Measurements from ENCODE around the gene ADAMTS17.

The ADAMTS17 gene

DNA sequence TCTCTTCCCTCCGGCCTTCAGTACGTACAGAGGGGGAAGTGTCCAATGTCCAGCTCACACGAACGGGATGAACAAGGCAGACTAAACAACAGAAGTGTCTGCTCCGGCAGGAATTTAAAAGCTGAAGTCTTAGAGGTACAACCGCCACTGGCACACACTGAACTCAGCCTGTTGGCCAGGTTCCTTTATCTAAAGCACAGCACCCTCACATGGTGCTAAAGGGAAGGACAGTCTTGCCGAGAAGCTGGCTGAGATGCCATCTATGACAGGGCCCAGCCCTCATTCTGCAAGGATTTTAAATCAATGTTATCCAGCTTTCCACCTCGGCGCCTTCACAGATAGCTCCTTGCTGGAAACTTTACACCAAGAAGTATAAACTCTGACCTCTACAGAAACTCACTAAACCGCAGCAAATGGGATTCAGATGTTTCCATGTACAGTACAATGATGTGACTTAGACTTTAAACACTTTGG lies 2.8 kb downstream of the ADAMTS17 start:
- H3K4me1 ChIP-seq (ENCODE audit: insufficient read depth, low read length), result peaks cover 17% of the 10 kb centered on the region
- H3K27me3 ChIP-seq (ENCODE audit: control insufficient read depth in 1 of 2, insufficient read depth in 2 of 2, low read length in 2 of 2), result peaks cover 0 to 11% of the 10 kb centered on the region in 2 donors
- no peak overlapping the region for H3K27ac ChIP-seq (ENCODE audit: low read depth, low read length)
- H3K4me3 ChIP-seq (ENCODE audit: low read depth in 1 of 2, low read length in 2 of 2), result peak overlapping the region in 1 of 2 donors; percentile 28
- H3K9ac ChIP-seq (ENCODE audit: low read length), result no peak overlapping the region
- no peaks in the 10 kb centered on the region for H3K36me3 ChIP-seq (ENCODE audit: insufficient read depth, low read length)
- H3K9me3 ChIP-seq (ENCODE audit: low read length), result no peaks in the 10 kb centered on the region

DNA sequence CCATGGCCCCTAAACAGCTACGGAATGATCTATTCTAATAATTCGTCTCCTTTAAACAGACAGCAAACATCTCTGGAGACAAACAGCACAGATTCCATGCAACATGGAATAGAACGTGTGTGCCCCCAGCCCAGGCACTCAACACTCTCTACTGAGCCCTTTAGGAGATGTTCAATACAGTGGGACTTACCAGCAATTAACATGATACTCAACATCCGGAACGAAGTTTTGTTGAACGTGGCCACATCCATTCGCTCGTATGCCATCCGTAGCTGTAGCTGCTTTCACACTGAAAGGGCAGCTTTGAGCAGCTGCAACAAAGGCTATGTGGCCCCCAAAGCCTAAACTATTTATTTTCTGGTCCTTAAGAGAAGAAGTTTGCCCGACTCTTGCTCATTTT lies 3.5 kb downstream of the ADAMTS17 start:
- Histone ChIP-seq H3K36me3 (ENCODE audit: insufficient read depth, low read length) (no peaks in the 10 kb centered on the region), H3K4me1 (ENCODE audit: insufficient read depth, low read length) (peaks cover 17% of the 10 kb centered on the region), H3K27ac (ENCODE audit: low read depth, low read length) (no peak overlapping the region), H3K27me3 (ENCODE audit: control insufficient read depth in 1 of 2, insufficient read depth in 2 of 2, low read length in 2 of 2) (peaks cover 0 to 11% of the 10 kb centered on the region in 2 donors), H3K4me3 (ENCODE audit: low read depth in 1 of 2, low read length in 2 of 2) (no peak overlapping the region), H3K9me3 (ENCODE audit: low read length) (no peaks in the 10 kb centered on the region), H3K9ac (ENCODE audit: low read length) (no peak overlapping the region)

DNA sequence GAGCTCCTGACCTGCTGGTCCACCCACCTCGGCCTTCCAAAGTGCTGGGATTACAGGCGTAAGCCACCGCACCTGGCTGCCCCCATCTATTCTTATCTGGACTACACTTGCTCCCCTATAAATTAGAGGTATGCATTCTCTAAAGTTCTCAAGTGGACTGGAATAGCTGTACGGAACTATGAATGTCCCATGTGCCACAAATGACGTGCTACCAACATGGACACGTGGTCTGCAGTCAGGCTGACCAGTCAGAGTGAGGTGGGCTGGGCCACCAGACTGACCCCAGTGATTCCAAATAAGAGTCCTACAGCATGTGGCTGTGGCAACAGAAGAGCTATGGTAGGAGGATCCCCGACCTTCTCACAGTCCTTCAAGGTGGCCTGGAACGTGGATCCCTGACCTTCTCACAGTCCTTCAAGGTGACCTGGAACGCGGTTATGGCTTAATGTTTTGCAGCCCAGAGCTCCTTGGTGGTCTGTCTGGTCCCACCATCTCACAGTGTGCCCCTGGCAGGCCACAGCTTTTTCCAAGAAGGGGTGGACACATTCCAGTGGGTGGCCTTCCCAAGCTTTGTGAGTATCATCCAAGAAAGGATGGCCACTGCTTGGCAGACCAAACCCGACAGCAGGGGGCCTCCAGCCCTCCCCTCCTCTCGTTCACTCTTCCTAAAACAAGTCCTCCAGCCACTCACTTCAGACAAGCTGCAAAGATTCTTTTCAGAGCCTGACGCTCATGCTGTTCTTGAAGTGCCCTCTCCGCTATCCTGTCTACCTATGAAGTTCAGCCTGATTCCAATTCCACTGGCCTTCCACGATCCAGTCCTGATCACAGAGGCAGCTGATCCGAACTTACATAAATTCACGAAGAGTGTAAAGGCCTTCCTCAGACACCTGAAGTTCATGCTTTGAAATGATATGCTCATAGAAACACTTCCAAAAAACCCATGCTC lies 4.4 kb downstream of the ADAMTS17 start:
- Histone ChIP-seq H3K9ac (ENCODE audit: low read length) (no peak overlapping the region), H3K4me1 (ENCODE audit: insufficient read depth, low read length) (peaks cover 15% of the 10 kb centered on the region), H3K4me3 (ENCODE audit: low read depth in 1 of 2, low read length in 2 of 2) (no peak overlapping the region), H3K36me3 (ENCODE audit: insufficient read depth, low read length) (no peaks in the 10 kb centered on the region), H3K27ac (ENCODE audit: low read depth, low read length) (no peak overlapping the region), H3K9me3 (ENCODE audit: low read length) (no peaks in the 10 kb centered on the region), H3K27me3 (ENCODE audit: control insufficient read depth in 1 of 2, insufficient read depth in 2 of 2, low read length in 2 of 2) (peaks cover 0 to 11% of the 10 kb centered on the region in 2 donors)

DNA sequence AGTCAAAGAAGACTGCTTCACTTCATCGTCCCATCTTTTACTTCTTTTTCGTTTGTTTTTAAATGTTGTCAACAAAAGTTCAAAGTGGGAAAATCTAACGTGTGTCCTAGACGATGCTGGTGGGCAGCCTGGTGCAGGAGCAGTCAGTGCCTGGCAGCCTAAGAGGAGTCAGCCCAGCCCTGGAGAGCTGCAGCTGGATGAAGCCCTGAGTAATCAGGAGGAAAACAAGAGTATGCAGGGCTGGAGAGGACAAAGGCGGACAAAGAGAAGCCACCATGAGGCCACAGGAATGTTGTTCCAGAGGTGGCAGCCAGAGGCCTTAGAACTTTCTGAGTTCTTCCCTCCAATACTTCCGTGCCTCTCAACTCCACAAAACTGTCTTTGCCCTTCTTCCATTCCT lies 5.7 kb downstream of the ADAMTS17 start:
- peaks cover 0 to 11% of the 10 kb centered on the region in 2 donors for H3K27me3 ChIP-seq (ENCODE audit: control insufficient read depth in 1 of 2, insufficient read depth in 2 of 2, low read length in 2 of 2)
- no peaks in the 10 kb centered on the region for H3K36me3 ChIP-seq (ENCODE audit: insufficient read depth, low read length)
- no peak overlapping the region for H3K27ac ChIP-seq (ENCODE audit: low read depth, low read length)
- H3K4me3 ChIP-seq (ENCODE audit: low read depth in 1 of 2, low read length in 2 of 2), result no peak overlapping the region
- peaks cover 12% of the 10 kb centered on the region for H3K4me1 ChIP-seq (ENCODE audit: insufficient read depth, low read length)
- H3K9me3 ChIP-seq (ENCODE audit: low read length), result no peaks in the 10 kb centered on the region
- H3K9ac ChIP-seq (ENCODE audit: low read length), result no peak overlapping the region

DNA sequence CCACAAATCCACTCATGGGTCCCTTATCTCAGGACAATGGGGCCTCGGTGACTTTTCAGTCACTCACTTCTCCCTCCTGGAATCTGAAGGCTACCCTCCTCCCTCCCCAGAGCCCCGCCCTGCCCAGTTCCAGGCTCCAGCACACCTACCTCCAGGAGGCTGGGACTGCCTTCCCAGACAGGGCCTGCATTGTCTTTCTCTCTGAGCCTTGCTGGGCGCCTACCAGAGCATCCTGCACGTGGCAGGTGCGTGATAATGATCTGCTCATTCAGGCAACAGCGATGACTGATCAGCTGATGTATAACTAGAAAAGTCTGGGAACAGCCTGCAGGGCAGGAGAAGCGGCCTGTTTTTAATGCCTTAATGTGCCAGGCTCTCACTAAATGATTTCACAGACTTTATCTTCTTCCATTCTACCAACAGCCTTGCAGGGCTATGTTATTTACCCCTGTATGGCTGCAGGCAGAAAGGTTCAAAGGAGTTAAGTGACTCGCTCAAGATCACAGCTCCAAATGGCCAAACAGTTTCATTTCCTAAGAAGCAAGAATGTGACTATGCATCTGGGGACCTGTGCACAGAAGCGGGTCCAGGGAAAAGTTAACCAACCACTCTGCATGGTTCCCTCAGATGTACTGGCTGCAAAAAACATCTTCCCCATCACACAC lies 6.3 kb downstream of the ADAMTS17 start:
- H3K36me3 ChIP-seq (ENCODE audit: insufficient read depth, low read length), result no peaks in the 10 kb centered on the region
- H3K4me3 ChIP-seq (ENCODE audit: low read depth in 1 of 2, low read length in 2 of 2), result no peak overlapping the region
- no peak overlapping the region for H3K27ac ChIP-seq (ENCODE audit: low read depth, low read length)
- H3K4me1 ChIP-seq (ENCODE audit: insufficient read depth, low read length), result peaks cover 9% of the 10 kb centered on the region
- no peaks in the 10 kb centered on the region for H3K9me3 ChIP-seq (ENCODE audit: low read length)
- peaks cover 0 to 8% of the 10 kb centered on the region in 2 donors for H3K27me3 ChIP-seq (ENCODE audit: control insufficient read depth in 1 of 2, insufficient read depth in 2 of 2, low read length in 2 of 2)
- no peak overlapping the region for H3K9ac ChIP-seq (ENCODE audit: low read length)

DNA sequence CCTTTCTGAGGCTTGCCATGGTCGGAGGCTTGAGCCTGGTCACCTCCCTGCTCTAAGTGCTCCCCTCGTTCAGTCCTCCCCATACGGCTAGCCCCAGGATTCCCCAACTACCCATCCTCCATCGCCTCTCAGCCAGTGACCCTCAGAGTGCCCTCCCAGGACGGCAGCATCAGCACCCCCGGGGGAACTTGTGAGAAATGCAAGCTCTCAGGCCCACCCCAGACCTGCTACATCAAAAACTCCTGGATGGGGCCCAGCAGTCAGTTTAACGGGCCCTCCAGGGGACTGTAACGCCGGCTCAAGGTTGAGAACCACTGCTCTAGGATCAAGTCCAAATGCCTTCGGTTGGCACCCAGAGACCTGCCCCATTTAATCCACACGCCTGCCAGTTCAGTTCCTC lies 6.9 kb downstream of the ADAMTS17 start:
- H3K36me3 ChIP-seq (ENCODE audit: insufficient read depth, low read length), result no peaks in the 10 kb centered on the region
- no peak overlapping the region for H3K4me3 ChIP-seq (ENCODE audit: low read depth in 1 of 2, low read length in 2 of 2)
- H3K4me1 ChIP-seq (ENCODE audit: insufficient read depth, low read length), result peaks cover 7% of the 10 kb centered on the region
- no peak overlapping the region for H3K27ac ChIP-seq (ENCODE audit: low read depth, low read length)
- peaks cover 0 to 2% of the 10 kb centered on the region in 2 donors for H3K27me3 ChIP-seq (ENCODE audit: control insufficient read depth in 1 of 2, insufficient read depth in 2 of 2, low read length in 2 of 2)
- H3K9me3 ChIP-seq (ENCODE audit: low read length), result no peaks in the 10 kb centered on the region
- no peak overlapping the region for H3K9ac ChIP-seq (ENCODE audit: low read length)

DNA sequence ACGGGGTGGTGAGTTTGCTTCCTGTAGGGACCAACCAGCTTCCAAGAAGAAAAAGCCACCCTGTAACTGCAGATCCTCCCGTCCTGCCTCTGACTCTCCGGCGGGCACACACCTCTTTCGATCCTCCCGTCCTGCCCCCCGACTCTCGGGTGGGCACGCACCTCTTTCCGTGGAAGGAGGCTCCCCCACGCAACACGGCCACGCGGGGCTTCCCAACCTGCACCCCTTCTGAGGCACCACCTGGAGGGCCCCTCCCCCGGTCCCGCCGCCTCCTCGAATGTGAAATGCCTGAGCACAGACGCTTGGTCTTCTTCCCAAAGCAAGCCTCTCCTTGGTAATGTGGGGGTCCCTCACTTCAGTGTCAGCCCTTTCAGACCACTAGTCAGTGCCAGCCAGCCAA lies 7.3 kb downstream of the ADAMTS17 start:
- Histone ChIP-seq H3K4me1 (ENCODE audit: insufficient read depth, low read length) (peaks cover 7% of the 10 kb centered on the region), H3K36me3 (ENCODE audit: insufficient read depth, low read length) (no peaks in the 10 kb centered on the region), H3K27me3 (ENCODE audit: control insufficient read depth in 1 of 2, insufficient read depth in 2 of 2, low read length in 2 of 2) (no peaks in the 10 kb centered on the region), H3K4me3 (ENCODE audit: low read depth in 1 of 2, low read length in 2 of 2) (no peak overlapping the region), H3K9ac (ENCODE audit: low read length) (no peak overlapping the region), H3K9me3 (ENCODE audit: low read length) (no peaks in the 10 kb centered on the region), H3K27ac (ENCODE audit: low read depth, low read length) (no peak overlapping the region)

DNA sequence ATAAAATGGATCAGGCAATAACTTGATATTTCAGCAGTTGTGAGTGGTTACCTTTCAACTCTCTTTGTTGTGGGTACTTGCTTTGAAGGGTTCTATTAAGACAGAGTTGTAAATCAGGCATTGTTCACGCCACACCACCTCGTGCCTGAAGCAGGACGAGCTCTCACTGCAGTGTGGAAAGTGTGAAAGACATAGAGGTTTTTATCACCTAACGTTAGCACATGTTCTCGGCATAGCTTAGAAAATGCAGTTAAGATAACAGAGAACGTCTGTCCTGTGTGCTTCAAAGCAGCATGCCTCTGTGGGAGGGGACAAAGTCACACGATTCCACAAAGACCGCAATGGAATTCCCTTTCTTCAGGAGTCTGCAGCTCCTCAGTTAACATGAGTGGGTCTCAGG lies 7.8 kb downstream of the ADAMTS17 start:
- Histone ChIP-seq H3K27ac (ENCODE audit: low read depth, low read length) (no peak overlapping the region), H3K9me3 (ENCODE audit: low read length) (no peaks in the 10 kb centered on the region), H3K27me3 (ENCODE audit: control insufficient read depth in 1 of 2, insufficient read depth in 2 of 2, low read length in 2 of 2) (no peaks in the 10 kb centered on the region), H3K36me3 (ENCODE audit: insufficient read depth, low read length) (no peaks in the 10 kb centered on the region), H3K4me3 (ENCODE audit: low read depth in 1 of 2, low read length in 2 of 2) (no peak overlapping the region), H3K4me1 (ENCODE audit: insufficient read depth, low read length) (peaks cover 5% of the 10 kb centered on the region), H3K9ac (ENCODE audit: low read length) (no peak overlapping the region)

DNA sequence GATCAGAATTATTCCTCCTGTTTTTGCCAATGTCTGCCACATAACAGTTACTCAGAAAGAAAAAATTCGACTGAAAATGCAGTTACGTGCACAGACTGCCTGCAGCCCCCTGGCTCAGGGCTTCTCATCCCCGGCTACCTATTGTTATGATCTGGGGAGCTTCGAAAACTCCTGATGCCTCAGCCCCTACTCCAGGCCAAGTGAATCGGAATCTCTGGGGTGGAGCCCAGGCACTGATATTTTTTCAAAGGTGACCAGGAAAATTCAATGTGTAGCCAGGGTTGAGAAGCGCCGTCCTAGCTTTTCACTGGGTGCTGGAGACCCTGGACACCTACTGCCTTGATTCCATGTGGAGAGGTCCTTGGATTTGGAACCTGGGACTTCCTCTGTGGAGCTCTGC lies 8.5 kb downstream of the ADAMTS17 start:
- Histone ChIP-seq H3K4me3 (ENCODE audit: low read depth in 1 of 2, low read length in 2 of 2) (no peak overlapping the region), H3K9ac (ENCODE audit: low read length) (no peak overlapping the region), H3K4me1 (ENCODE audit: insufficient read depth, low read length) (no peaks in the 10 kb centered on the region), H3K27ac (ENCODE audit: low read depth, low read length) (no peak overlapping the region), H3K9me3 (ENCODE audit: low read length) (no peaks in the 10 kb centered on the region), H3K27me3 (ENCODE audit: control insufficient read depth in 1 of 2, insufficient read depth in 2 of 2, low read length in 2 of 2) (no peaks in the 10 kb centered on the region), H3K36me3 (ENCODE audit: insufficient read depth, low read length) (no peaks in the 10 kb centered on the region)

DNA sequence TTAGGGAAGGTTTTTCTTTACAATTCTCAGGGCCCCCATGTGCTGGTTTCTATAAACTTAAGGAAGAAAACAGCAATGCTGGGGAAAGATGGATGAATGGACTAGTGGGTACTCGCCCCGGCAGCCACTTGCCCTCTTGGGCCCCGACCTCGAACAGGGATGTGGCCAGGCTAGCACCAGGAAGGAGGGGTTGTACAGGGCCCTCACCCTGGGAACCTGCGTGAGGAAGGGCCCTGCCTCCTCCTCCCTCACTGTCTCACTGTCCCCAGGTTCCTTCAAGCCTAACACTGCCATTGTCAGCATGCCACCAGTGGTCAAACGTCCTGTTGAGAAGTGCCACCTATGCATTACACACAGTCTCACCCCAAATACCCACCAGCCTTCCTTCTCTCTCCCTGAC lies 9.1 kb downstream of the ADAMTS17 start:
- H3K36me3 ChIP-seq (ENCODE audit: insufficient read depth, low read length), result no peaks in the 10 kb centered on the region
- no peak overlapping the region for H3K27ac ChIP-seq (ENCODE audit: low read depth, low read length)
- no peaks in the 10 kb centered on the region for H3K27me3 ChIP-seq (ENCODE audit: control insufficient read depth in 1 of 2, insufficient read depth in 2 of 2, low read length in 2 of 2)
- no peak overlapping the region for H3K9ac ChIP-seq (ENCODE audit: low read length)
- H3K4me1 ChIP-seq (ENCODE audit: insufficient read depth, low read length), result no peaks in the 10 kb centered on the region
- no peak overlapping the region for H3K4me3 ChIP-seq (ENCODE audit: low read depth in 1 of 2, low read length in 2 of 2)
- H3K9me3 ChIP-seq (ENCODE audit: low read length), result no peaks in the 10 kb centered on the region

DNA sequence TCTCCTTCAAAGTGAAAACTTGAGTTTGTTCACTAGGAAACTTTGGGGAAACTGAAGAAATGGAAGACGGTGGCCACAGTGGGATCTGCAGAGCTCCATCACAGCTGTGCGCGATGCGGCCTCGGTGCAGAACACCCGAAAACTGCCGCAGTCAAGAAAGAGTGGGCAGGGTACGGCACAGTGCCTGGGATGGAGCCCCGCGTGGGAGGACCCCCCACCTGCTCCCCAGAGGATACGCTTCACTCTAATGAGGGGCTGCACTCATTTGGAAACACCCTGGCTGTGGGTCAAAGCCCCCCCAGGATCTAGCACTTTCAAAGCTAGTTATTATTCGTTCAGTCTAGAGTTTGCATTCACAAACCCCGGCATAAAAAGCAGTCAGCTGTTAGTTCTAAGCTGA lies 9.5 kb downstream of the ADAMTS17 start:
- Histone ChIP-seq H3K4me3 (ENCODE audit: low read depth in 1 of 2, low read length in 2 of 2) (no peak overlapping the region), H3K36me3 (ENCODE audit: insufficient read depth, low read length) (no peaks in the 10 kb centered on the region), H3K9me3 (ENCODE audit: low read length) (no peaks in the 10 kb centered on the region), H3K4me1 (ENCODE audit: insufficient read depth, low read length) (no peaks in the 10 kb centered on the region), H3K27ac (ENCODE audit: low read depth, low read length) (no peak overlapping the region), H3K9ac (ENCODE audit: low read length) (no peak overlapping the region), H3K27me3 (ENCODE audit: control insufficient read depth in 1 of 2, insufficient read depth in 2 of 2, low read length in 2 of 2) (no peaks in the 10 kb centered on the region)
